OCI-LY1 (cell line): ENCODE measurements around the gene GADD45A.

Experiments used
- EZH2 ChIP-seq: fragments of 200-600 bp; sonication (generic), shearing (Covaris generic); IDR thresholded peaks from 2 replicates; pipeline ENCODE4 v1.8.0; 2017; ENCODE audit warnings: borderline replicate concordance, mixed run types, mild to moderate bottlenecking, antibody characterized with exemption, low read length, moderate library complexity, mixed read lengths
- TF ChIP-seq, protein P1 (sequence below): fragments of 200-600 bp; sonication (generic), shearing (Covaris generic); IDR thresholded peaks from 2 replicates; pipeline ENCODE4 v1.5.1; 2017; ENCODE audit warnings: mild to moderate bottlenecking, antibody characterized with exemption, low read length, moderate library complexity, mixed read lengths

GRCh38 chr1:67721112-67721511 lies 36.1 kb downstream of the GADD45A start:
- TF ChIP-seq, protein P1, sequence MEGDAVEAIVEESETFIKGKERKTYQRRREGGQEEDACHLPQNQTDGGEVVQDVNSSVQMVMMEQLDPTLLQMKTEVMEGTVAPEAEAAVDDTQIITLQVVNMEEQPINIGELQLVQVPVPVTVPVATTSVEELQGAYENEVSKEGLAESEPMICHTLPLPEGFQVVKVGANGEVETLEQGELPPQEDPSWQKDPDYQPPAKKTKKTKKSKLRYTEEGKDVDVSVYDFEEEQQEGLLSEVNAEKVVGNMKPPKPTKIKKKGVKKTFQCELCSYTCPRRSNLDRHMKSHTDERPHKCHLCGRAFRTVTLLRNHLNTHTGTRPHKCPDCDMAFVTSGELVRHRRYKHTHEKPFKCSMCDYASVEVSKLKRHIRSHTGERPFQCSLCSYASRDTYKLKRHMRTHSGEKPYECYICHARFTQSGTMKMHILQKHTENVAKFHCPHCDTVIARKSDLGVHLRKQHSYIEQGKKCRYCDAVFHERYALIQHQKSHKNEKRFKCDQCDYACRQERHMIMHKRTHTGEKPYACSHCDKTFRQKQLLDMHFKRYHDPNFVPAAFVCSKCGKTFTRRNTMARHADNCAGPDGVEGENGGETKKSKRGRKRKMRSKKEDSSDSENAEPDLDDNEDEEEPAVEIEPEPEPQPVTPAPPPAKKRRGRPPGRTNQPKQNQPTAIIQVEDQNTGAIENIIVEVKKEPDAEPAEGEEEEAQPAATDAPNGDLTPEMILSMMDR: no peak
- no peak for TF ChIP-seq EZH2
